Coronary artery (tissue), 2 donors: ENCODE data around the gene ITGAD.

Experiments
- DNase-seq: peaks from one replicate; pipeline ENCODE4 v3.0.0-alpha.2; 2017; ENCODE audit warnings: low spot score
- H3K27ac ChIP-seq, 2 donors: fragments of 200-600 bp; sonication (generic); one replicate each; pipeline ENCODE4 v1.5.1; 2016 to 2019
- H3K4me3 ChIP-seq: fragments of 200-600 bp; sonication (generic); 2 replicates; pipeline ENCODE4 v1.5.1; 2016; ENCODE audit warnings: mild to moderate bottlenecking, moderate library complexity
- TF ChIP-seq, protein P1 (sequence below): fragments of 200-600 bp; sonication (generic); IDR thresholded peaks from one replicate; pipeline ENCODE4 v1.5.1; 2019; ENCODE audit warnings: antibody characterized with exemption

The ITGAD gene

DNA sequence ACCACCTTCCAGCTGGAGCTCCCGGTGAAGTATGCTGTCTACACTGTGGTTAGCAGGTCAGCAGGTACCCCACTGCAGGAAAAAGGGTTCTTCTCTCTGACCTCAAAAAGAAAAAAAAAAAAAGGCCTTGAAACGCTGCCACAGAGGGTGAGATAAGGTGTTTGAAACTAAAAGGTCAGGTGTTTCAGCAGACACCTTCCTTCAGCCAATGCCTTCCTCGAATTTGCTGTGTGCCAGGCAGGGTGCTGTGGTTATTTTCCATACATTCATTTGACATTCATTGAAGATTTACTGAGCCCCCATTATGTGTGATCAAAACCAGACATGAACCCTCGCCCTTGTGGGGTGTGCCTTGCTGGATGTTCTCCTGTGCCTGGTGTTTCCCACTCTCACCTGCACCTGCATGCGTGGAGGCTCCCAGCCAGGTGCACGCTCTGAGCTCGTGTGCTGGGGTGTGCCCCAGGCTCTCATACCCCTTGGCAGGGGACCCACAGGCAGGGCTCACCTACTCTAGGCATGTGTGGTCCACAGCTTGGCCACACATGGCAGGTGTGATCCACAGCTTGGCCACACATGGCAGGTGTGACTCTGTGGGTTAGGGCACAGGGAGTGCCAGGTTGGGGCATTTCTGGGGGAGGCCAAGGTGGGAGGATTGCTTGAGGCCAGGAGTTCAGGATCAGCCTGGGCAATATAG is 15.8 kb upstream of the ITGAD start:
- TF ChIP-seq, protein P1, sequence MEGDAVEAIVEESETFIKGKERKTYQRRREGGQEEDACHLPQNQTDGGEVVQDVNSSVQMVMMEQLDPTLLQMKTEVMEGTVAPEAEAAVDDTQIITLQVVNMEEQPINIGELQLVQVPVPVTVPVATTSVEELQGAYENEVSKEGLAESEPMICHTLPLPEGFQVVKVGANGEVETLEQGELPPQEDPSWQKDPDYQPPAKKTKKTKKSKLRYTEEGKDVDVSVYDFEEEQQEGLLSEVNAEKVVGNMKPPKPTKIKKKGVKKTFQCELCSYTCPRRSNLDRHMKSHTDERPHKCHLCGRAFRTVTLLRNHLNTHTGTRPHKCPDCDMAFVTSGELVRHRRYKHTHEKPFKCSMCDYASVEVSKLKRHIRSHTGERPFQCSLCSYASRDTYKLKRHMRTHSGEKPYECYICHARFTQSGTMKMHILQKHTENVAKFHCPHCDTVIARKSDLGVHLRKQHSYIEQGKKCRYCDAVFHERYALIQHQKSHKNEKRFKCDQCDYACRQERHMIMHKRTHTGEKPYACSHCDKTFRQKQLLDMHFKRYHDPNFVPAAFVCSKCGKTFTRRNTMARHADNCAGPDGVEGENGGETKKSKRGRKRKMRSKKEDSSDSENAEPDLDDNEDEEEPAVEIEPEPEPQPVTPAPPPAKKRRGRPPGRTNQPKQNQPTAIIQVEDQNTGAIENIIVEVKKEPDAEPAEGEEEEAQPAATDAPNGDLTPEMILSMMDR, result no peak
- no peak overlapping the region for H3K4me3 ChIP-seq
- no peak for DNase-seq
- no peak overlapping the region for H3K27ac ChIP-seq

DNA sequence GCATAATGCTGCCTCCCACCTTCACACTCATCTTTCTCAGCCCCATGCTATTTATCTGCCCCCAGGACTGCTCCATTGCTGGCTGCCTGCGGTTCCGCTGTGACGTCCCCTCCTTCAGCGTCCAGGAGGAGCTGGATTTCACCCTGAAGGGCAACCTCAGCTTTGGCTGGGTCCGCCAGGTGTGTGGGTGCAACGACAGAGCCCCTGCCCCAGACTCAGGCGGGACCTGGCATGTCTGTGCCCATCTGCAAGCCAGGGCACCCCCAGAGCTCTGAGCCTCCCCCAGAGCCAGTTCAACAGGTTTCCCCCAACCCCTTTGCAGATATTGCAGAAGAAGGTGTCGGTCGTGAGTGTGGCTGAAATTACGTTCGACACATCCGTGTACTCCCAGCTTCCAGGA is 12.9 kb upstream of the ITGAD start:
- H3K27ac ChIP-seq, result no peak overlapping the region
- no peak overlapping the region for H3K4me3 ChIP-seq
- TF ChIP-seq, protein P1, result no peak
- DNase-seq, result no peak

DNA sequence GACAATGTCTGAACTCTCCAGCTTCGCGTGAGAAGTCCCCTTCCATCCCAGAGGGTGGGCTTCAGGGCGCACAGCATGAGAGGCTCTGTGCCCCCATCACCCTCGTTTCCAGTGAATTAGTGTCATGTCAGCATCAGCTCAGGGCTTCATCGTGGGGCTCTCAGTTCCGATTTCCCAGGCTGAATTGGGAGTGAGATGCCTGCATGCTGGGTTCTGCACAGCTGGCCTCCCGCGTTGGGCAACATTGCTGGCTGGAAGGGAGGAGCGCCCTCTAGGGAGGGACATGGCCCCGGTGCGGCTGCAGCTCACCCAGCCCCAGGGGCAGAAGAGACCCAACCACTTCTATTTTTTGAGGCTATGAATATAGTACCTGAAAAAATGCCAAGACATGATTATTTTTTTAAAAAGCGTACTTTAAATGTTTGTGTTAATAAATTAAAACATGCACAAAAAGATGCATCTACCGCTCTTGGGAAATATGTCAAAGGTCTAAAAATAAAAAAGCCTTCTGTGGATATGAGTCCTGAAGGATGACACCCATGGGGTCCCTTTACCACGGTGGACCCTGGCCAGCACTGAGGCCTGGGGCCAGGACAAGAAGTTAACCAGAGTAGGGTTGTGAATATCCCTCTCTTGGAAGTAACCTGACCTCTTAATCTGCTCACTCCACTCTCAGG is 10.5 kb upstream of the ITGAD start:
- H3K4me3 ChIP-seq, result no peak overlapping the region
- no peak for DNase-seq
- TF ChIP-seq, protein P1, result no peak
- H3K27ac ChIP-seq, result no peak overlapping the region

DNA sequence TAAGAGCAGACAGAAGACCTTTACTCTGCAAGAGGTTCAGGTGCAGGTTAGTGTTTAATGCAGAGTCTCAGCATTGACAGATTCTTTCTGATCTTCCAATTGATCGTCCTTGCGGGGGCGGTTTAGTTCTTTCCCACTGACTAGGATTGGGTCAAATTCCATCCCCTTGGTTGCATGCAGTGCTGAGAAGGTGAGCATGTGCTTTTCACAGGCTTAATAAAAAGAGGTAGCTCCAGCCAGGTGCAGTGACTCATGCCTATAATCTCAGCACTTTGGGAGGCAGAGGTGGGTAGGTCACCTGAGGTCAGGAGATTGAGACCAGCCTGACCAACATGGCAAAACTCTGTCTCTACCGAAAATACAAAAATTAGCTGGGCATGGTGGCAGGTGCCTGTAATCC is 7.5 kb upstream of the ITGAD start:
- no peak overlapping the region for H3K4me3 ChIP-seq
- no peak overlapping the region for H3K27ac ChIP-seq
- TF ChIP-seq, protein P1, result no peak
- no peak for DNase-seq

DNA sequence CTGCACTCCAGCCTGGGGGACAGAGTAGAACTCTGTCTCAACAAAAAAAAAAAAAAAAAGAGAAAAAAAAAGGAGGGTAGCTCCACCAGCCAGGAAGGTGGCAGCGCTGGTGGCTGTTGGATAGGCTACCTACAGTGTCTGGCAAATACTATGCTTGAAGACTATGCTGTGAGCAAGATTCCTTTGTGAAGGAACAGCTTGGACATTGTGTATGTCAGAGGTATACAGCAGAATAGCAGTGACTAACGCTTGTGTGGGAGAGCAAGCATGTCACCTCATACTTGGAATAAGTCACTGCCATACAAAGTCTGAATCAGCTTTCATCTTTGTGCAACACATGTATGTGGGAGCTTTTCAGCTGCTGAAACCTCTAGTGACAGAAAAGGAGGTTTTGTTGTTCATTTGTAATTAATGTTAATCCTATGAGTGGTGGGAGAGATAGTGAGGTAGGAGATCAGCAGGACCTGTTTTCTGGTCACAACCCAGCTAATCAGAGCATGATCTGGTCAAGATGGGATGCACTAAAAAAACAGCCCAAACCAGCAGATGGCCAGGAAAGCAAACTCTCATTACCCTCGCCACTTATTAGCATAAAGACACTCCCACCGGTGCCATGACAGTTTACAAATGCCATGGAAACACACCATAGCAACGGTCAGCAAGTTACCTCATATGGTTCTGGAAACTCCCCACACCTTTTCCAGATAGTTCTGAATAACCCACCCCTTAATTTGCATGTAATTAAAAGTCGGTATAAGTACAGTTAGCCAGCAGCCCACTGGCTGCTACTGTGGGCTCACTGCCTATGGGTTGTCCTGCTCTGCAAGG is 6.8 kb upstream of the ITGAD start:
- DNase-seq, result no peak
- TF ChIP-seq, protein P1, result no peak
- Histone ChIP-seq H3K27ac (no peak overlapping the region), H3K4me3 (no peak overlapping the region)

DNA sequence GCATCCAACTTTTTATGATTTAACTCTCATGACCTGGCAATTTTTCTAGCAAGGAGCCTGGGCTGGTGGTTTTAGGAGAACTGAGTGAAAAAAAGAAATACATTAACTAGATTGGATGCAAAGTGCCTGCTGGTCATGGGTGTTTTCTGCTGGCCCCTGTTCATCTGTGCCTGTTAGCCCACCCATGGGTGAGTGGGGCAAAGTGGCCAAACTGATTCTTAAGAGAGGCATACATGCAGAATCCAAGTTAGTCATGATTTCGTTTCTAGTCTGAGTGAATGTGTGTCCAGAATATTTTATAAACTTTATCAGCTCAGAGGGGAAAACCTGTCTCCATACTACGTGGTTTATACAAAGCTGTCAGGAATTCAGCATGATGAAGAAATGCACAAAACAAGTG is 4.6 kb upstream of the ITGAD start:
- no peak for DNase-seq
- no peak overlapping the region for H3K4me3 ChIP-seq
- no peak overlapping the region for H3K27ac ChIP-seq
- TF ChIP-seq, protein P1, result no peak
